HPDE6-E6E7 (cell line): ENCODE results near the gene EML1.

ENCODE experiments used
- DNase-seq: peaks from one replicate; pipeline ENCODE4 v3.0.0; 2011; ENCODE audit warnings: missing footprints; ENCODE audit errors: extremely low spot score

The EML1 gene

DNA sequence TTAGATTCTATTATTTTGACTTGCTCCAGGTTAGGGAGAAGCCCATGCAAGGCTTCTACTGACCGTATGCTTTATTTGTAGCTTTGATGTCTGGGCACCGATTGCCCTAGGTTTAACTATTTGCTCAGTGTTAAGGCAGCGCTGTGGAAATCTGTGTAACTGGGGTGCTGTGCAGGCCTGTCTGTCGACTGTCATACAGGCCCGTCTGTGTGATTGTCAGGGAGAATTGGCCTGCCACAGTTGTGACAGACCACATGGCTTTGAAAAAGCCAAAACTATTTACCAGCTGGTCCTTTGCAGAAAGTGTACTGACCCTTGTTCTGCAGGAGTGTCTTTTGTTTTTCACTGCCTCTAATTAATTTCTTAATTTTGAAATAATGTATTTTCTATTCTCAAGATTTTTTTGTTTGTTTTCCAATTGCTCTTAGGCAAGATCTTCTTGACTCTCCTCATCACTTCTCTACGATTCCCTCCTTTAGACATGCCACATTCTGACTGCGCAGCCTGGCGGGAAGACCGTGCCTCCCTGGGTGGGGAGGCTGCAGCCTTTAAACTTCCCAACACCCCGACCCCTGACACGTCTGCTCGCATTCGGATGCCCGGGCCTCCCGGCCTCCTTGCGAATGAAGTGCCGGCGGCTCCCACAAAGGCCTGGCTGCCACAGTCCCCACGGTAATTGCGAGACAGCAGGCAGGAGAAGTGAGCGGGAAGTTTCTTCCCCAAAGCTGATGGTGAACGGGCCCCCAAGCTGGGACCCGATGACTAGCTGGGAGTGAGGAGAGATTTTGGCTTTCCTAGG is 173.0 kb downstream of the EML1 start:
- no peak for DNase-seq

DNA sequence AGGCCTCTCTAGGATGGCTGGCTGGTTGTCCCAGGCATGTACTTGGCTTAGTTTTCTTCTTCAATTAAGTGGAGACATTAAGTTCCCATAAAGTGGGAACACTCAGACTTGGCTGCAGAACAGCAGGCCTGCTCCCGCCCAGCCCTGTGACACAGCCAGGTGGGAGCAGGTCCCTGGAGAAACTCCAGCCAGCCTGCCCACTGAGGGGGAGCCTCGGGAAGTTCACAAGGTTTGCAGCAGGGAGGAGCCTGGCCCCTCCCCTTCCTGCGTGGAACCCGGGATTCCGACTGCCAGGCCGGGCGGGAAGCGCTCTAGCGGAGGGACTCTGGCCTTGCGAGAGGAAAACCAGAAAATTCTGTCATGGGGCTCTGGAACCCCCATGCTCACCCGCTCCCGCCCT is 173.7 kb downstream of the EML1 start:
- DNase-seq = no peak

DNA sequence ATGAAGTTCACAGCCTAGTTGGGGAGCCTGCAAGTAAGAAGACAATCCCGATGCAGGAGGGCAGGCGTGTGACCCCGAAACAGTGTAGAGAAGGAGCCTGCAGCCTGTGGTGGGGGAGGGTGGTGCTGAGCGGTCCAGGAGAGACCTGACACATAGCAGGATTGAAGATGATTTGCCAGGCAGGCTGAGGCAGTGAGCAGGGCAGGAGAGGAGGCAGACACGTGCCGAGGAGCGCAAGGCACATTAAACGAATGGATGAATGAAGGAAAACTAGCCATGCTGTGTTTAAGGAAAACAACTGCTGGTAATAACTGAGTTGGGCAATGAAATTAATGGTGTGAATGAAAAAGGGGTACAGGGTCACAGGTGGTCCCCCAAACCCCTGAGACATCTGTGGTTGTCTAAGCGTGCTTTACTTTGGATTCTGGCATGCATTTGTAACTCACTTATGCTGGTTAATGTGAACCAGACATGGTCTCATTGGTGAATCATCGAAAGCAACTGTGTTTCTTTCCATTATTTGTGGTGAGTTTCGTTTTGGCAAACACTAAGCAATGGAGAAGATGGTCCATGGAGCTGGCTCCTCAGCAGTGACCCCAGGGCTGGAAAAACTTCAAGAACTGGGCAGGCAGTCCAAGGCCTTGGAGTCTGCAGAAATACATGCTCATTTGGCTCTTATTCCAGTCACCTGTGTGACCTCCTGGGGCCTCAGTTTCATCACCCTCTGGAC is 175.1 kb downstream of the EML1 start:
- no peak for DNase-seq

DNA sequence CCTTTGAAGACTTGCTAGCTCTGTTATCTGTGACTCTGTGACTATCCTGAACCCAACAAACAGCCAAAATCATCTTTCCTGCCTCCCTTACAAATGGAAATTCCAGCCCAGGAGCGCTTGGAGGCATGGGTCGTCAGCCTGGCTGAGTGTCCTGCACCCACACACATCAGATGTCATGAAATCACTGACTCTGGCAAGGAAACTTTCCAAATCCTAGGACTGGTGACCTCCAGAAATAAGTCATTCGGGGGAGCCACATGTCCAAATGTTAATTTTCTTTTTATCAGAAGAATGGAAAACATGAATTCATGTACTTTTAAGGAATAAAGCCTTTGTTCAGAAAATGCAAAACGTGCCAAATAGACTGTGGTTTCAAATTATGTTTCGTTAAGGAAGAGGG is 175.7 kb downstream of the EML1 start:
- DNase-seq = no peak

GRCh38 chr14:99969673-99970322 is 176.6 kb downstream of the EML1 start:
- DNase-seq = no peak

- peak; percentile 73 for DNase-seq
These were observed 178.1 kb downstream of the EML1 start for GRCh38 chr14:99971087-99971940.

- no peak for DNase-seq
These were observed 178.9 kb downstream of the EML1 start for GRCh38 chr14:99971941-99972747.

DNA sequence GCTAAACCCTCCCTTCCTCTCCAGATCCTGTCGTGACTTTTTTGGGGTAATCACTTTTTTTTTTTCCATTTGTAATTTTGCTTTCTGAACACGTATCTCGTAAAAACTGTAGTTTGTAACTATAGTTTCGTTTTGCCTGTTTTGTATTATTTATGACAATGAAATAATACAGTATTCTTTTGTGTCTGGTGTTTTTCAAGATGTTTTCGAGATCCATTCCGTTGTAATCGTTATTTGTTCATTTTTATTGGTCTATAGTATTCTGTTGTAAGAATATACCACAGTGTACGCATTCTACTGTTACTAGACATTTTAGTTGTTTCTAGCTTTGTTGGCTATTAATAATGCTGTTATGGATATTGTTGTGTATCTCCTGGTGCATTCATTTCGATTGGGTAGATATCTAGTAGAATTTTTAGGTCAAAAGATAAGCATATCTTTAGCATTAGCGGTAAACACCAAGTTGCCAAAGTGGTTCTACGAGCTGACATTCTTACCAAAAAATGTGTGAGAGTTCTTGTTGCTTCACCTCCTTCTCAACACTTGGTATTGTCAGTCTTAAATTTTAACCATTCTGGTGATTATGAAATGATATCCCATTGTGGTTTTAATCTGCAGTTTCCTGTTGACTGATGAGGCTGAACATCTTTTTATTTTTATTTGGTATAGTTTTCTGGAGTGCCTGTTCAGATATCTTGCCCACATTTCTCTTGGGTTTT is 179.7 kb downstream of the EML1 start:
- DNase-seq = no peak

DNA sequence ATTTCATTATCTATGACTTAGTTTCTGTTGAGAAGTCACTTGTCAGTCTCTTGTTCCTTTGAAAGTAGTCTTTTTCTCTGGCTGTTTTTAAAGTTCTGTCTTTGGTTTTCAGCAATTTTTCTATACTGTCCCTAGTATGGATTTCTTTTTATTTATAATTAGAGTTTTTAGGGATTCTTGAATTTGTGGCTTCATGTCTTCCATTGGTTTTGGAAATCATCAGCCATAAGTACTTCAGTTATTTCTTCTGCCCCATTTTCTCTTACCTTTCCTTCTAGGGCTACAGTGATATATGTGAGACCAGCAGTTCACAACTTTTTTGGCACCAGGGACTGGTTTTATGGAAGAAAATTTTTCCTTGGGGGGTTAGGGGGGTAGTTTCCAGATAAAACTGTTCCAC is 182.0 kb downstream of the EML1 start:
- DNase-seq = no peak

GRCh38 chr14:99976021-99976420 is 182.8 kb downstream of the EML1 start:
- no peak for DNase-seq

- DNase-seq = no peak
These were observed 183.5 kb downstream of the EML1 start for GRCh38 chr14:99976681-99977080.

GRCh38 chr14:99980299-99980698 is 187.1 kb downstream of the EML1 start:
- no peak for DNase-seq

DNA sequence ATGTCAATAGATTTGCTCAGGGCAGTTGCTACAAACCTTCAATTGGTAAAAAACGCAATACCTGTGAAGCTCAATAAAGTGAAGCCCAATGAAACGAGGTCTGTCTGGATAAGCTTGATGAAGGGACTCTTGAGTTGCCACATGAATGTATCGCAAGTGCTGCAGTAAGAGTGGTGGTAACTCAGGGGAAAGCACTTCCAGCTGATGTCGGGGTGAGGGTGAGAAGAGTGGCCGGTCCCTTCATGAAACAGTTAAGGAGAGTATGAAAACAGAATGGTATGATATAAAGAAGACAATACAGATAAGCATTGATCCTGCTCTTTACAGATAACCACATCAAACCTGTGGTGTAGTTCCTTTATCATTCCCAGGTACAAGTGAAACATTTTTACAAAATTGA is 188.6 kb downstream of the EML1 start:
- DNase-seq = no peak

DNA sequence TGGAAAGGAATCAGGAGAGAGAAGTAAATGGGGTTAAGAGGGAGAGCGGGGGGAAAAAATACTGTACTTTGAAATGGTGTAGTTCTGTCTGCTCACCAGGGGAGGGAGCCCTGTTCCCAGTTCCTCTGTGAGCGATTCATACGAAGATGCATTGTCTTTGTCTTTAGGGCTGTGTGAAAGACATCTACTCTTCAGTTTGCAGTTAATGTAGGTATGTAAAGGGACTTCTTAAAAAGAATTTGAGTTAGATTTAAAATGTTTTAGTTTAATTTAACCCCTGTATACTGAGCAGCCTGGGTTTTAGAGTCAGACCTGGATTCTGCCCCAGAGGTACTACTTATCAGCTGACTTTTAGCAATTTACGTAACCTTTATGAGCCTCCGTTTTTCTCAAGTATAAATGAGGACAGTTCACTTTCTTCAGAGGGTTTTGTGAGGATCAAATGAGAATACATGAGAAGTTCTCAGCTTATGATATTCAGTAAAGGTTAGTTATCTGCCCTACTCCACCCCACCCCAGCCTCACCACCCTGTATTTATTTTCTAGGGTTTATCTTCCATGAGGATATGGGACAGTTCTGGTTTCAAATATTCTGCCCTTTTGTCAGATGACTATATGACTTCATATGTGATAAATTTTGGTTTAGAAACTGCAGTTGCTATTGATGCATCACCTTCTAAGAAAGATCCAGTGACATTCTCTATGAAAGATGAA is 189.5 kb downstream of the EML1 start:
- peak; percentile 52 for DNase-seq

GRCh38 chr14:99983251-99984015 is 190.2 kb downstream of the EML1 start:
- DNase-seq = no peak

- DNase-seq = no peak
These were observed 190.8 kb downstream of the EML1 start for GRCh38 chr14:99984036-99984435.

- DNase-seq = no peak
These were observed 193.2 kb downstream of the EML1 start for GRCh38 chr14:99986396-99986795.

- no peak for DNase-seq
These were observed 195.8 kb downstream of the EML1 start for GRCh38 chr14:99989032-99989431.
